G401 (cell line): ENCODE data around the gene SLC6A16. TPM values are rescaled to one million over a fixed set of nuclear protein-coding genes. Genes with fewer than 3 reads are reported as not detected.
"Not testable (repeated sequence)": the region's sequence is repeated elsewhere in the genome, so short reads cannot be mapped to it uniquely, and the experiment has no call there.

Source experiments
- DNase-seq: peaks from one replicate; pipeline ENCODE4 v3.0.0-alpha.2; 2015; ENCODE audit warnings: low spot score
- in situ Hi-C: cut with HindIII; loops from 2 replicates; pipeline ENCODE4 v1.10.0; 2016; ENCODE audit warnings: low sequenced_read_pairs, mixed read lengths
- total RNA-seq: library from RNA; depleted of rRNA; stranded (reverse); fragments of >200 nt; shearing (Covaris generic); gene quantifications from 2 replicates; pipeline ENCODE4 v1.2.3, GENCODE V29; 2014; rRNA removed

SLC6A16 gene
- 6.6 TPM in 1 of 2 replicates, not detected in the other for total RNA-seq

- in situ Hi-C loops: loop anchor here (10.0 kb wide), 1 partner anchor 60 kb away; no protein-coding TSS in a partner anchor
- no peak for DNase-seq
These were observed at the start of gene SLC6A16 for GRCh38 chr19:49324801-49325576. Gene SLC6A16 (minus strand): TSS chr19:49325191. CDS start chr19:49311347, 13,844 bp downstream.

- in situ Hi-C loops, DNase-seq: not testable (repeated sequence)
These were observed 48.2 kb upstream of the SLC6A16 start for GRCh38 chr19:49373174-49373573.

DNA sequence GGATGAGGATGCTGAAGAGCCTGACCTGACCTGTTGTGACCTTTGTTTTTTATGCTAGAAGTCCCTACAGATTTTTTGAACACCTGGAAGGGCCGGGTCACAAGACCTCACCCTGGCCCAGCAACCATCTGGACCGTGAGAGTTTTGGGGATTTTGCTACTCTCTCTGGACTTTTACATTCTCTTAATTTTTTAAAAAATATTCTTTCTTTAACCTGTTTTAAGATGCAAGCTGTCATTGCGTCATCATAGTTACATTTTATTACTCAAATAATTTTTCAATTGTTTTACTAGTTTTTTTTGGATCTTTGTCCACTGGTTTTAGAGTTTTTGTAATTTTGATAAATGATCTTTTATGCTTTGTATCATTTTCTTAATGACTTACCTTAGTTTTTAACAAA lies 46.2 kb upstream of the SLC6A16 start:
- in situ Hi-C loops: no loop called here
- DNase-seq: no peak

DNA sequence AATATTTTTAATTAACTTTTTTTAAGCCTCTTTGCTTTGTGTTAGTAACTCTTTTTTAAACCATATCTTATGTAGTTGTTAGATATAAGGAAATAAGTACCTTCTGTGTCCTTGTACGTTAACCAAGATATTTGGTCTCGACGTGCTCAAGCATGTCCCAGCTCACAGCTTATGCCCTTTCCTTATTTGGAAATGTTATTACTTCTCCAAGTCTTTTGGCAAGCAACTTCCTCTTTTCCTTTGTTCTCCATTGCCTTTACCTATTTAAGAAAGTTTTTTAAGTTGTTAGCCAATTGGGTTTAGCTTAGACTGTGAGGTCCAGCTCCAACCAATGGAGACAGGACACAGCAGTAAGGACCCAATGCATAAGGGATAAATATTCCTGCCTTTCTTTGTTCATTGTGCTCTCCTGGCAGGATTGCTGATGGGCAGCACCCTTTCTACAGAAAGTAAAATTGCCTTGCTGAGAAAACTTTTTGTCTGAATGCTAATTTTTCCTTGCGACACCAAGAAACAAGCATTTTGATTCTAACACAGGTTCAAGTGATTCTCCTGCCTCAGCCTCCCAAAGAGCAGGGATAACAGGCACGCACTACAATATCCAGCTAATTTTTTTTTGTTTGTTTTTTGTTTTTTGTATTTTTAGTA lies 43.8 kb upstream of the SLC6A16 start:
- in situ Hi-C loops: no loop called here
- no peak for DNase-seq

GRCh38 chr19:49366110-49366509 lies 41.1 kb upstream of the SLC6A16 start:
- DNase-seq: no peak
- in situ Hi-C loops: no loop called here

GRCh38 chr19:49364083-49364737 lies 39.2 kb upstream of the SLC6A16 start:
- DNase-seq: no peak
- in situ Hi-C loops: no loop called here

GRCh38 chr19:49363268-49364082 lies 38.5 kb upstream of the SLC6A16 start, which contains the start of gene DKKL1:
Gene DKKL1 (plus strand): TSS chr19:49363877. CDS start chr19:49363999, 122 bp downstream.
- in situ Hi-C loops: no loop called here

DNA sequence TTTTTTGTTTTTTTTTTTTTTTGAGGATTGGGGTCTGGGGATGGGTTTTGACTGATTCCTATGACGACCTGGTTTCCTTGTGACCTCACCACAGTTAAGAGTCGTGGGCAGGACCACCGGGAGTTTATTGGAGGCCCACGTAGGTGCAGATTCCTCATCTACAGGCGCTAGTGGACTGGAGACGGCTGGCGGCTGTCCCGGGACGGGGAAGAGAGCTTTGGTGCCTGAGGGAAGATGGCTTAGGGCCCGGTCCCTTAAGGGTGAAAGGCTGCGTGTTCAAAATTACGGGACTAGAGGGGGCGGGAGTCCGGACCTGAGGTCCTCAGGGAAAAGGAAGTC lies 37.9 kb upstream of the SLC6A16 start:
- DNase-seq: peak; percentile 16
- in situ Hi-C loops: no loop called here

More at GRCh38 chr19:49363268-49364082, 38.5 kb upstream of the SLC6A16 start, which contains the start of gene DKKL1:
- peak; percentile 77 for DNase-seq

GRCh38 chr19:49362048-49362928 lies 37.3 kb upstream of the SLC6A16 start, which contains the start of gene TEAD2:
Gene TEAD2 (minus strand): TSS chr19:49362416. CDS start chr19:49360075, 2,341 bp downstream.
- in situ Hi-C loops: no loop called here
- no peak for DNase-seq

GRCh38 chr19:49361438-49362047 lies 36.6 kb upstream of the SLC6A16 start:
- in situ Hi-C loops: no loop called here
- peak; percentile 20 for DNase-seq

- in situ Hi-C loops: no loop called here
- no peak for DNase-seq
These were observed 35.1 kb upstream of the SLC6A16 start for GRCh38 chr19:49359851-49360820.

DNA sequence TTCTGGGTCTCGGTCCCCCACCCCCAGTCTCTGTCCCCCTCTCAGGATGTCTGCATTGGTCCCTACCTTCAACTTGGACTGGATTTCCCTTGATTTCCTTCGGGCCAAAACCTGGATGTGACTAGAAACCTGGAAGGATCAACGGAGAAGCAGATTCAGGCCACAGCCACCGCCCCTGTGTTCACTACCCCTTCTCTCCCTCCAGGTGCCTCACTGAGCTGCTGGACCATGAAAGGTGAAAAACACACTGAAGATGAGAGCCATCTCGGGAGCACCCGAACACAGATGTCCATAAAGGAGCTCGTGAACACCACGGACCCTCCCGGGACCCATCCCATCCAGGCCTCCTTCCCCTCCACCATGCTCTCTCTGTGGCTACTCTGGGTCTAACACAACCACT lies 32.2 kb upstream of the SLC6A16 start:
- in situ Hi-C loops: no loop called here
- DNase-seq: no peak

- DNase-seq: no peak
- in situ Hi-C loops: no loop called here
These were observed 31.4 kb upstream of the SLC6A16 start for GRCh38 chr19:49356382-49356781.

DNA sequence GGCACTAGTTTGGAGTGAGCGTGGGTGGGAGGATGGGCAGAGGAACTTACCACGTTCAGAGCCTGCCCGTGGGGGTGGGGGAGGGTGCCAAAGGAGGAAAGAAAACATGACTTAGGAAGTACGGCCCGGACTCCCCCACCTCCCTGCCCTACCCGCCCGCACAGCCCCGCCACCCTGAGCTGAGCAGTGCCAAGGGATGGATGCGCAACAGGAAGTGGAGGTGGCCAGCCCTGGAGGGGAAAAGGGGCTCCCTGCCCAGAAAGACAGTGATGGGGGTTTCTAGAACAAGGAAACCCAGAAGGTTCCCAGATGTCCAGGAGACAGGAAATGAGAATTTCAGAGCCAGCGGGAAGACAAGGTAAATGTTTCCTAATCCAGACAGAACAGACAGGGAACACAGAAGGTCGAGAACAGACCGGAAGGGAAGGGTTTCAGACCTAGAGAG lies 30.9 kb upstream of the SLC6A16 start:
- DNase-seq: no peak
- in situ Hi-C loops: no loop called here

- in situ Hi-C loops: no loop called here
- DNase-seq: no peak
These were observed 24.6 kb upstream of the SLC6A16 start for GRCh38 chr19:49349567-49349966.

DNA sequence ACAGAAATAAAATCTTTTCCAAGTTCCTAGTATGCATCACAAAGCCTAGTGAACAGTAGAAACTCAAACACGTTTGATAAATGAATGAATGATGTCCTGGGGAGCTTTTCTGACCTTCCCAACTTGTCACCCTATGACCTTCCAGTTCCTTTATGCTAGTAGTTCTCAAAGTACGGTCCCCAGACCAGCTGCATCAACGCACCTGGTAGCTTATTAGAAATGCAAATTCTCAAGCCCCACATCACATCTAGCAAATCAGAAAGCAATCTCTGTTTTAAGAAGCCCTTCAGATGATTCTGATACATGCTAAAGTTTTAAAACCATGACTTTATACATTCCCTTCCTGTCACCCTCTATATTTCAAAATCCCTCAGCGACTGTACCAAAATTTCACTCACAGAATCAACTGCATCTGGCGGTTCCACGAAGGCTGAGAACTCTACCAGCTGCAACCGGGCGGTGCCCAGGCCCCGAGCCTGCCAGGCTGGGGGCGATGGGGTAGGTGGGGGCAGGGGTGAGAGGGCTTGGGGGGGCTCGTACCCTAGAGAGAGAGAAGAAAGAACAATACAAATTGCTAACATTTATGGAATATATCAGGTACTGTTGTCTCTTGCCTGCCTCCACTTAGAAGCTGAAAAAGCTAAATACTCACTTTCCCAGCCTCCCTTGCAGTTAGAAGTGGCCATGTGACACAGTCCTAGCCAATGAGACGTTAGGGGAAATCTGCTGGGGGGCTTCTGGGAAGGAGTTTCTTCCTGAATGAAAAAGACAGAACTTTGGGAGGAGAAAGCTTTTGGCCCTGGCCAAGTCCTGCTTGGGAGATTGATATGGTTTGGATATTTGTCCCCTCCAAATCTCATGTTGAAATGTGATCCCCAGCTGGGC lies 23.6 kb upstream of the SLC6A16 start:
- in situ Hi-C loops: no loop called here
- no peak for DNase-seq
